Esophagus squamous epithelium (tissue), 4 donors: ENCODE data around the gene CHD3.

ENCODE experiments used
- CTCF ChIP-seq, 6 experiments: fragments of 450-650 bp in 4 of 6; fragments of 200-600 bp in 2 of 6; sonication (generic) in 2 of 6; IDR thresholded peaks; one replicate each; pipeline ENCODE4 v1.5.1; 2016 to 2019; ENCODE audit warnings: antibody characterized with exemption in 6 of 6, mild to moderate bottlenecking in 4 of 6, moderate library complexity in 4 of 6
- POLR2A ChIP-seq, 4 donors: fragments of 450-650 bp; IDR thresholded peaks; one replicate each; pipeline ENCODE4 v1.6.1; 2017; ENCODE audit warnings: antibody characterized with exemption in 4 of 4, mild to moderate bottlenecking in 4 of 4, moderate library complexity in 3 of 4

GRCh38 chr17:7886227-7887037, 2.2 kb upstream of the CHD3 start:
- TF ChIP-seq CTCF (IDR thresholded peaks at IDR 0.05) (no peak), POLR2A (IDR thresholded peaks at IDR 0.05) (no peak)
